GM12878 (cell line): Measurements from ENCODE around the gene RASSF10. TPM values are rescaled to one million over a fixed set of nuclear protein-coding genes. Genes with fewer than 3 reads are reported as not detected.
A peak's percentile ranks its signal among the peaks of the same experiment; 100 is the strongest.

ENCODE experiments used
- ATAC-seq: fragments of 200-7000 bp; cut with Tn5 transposase; 3 replicates; pipeline ENCODE4 v1.9.1; 2020; ENCODE audit warnings: mild to moderate bottlenecking, moderate library complexity
- BruUV-seq: library from RNA; stranded (reverse); fragments of 400-500 nt; replicated peaks from 2 replicates; lab custom pipeline; 2021; lab: Mats Ljungman, UMichigan
- CTCF ChIA-PET: fragments of 300-600 bp; sonication (Branson Sonifier 250); formaldehyde crosslinking; extraction: SDS; loops from one replicate; lab custom pipeline; 2021; ENCODE audit warnings: inconsistent platforms; lab: Yijun Ruan, JAX
- POLR2A ChIA-PET: fragments of 350-600 bp; formaldehyde crosslinking; extraction: SDS; loops from one replicate; lab custom pipeline; 2021; ENCODE audit warnings: inconsistent platforms; lab: Charles Lee
- RAD21 ChIA-PET: fragments of 300-600 bp; sonication (Branson Sonifier 250); formaldehyde crosslinking; loops from one replicate; lab custom pipeline; 2023; ENCODE audit warnings: antibody characterized with exemption; ENCODE audit not compliant: unreplicated experiment; lab: Charles Lee
- SMC1A ChIA-PET: fragments of 300-600 bp; sonication (Branson Sonifier 250); formaldehyde crosslinking; loops from one replicate; lab custom pipeline; 2023; ENCODE audit not compliant: unreplicated experiment, uncharacterized antibody; lab: Charles Lee
- DNase-seq: peaks from one replicate; pipeline ENCODE4 v3.0.0-alpha.2; 2011; ENCODE audit warnings: low read depth, low spot score
- FAIRE-seq: peaks from 3 replicates; lab custom pipeline; 2011; peaks lifted over from hg19 to GRCh38; lab: Jason Lieb, UNC
- H2AFZ ChIP-seq: 2 replicates; pipeline ENCODE4 v1.6.0; 2011; ENCODE audit warnings: low read depth, low read length, control low read depth; ENCODE audit not compliant: control insufficient read depth
- H3K27ac ChIP-seq: 2 replicates; pipeline ENCODE4 v1.5.1; 2011; ENCODE audit warnings: control low read depth; ENCODE audit not compliant: control insufficient read depth, insufficient read depth
- H3K27me3 ChIP-seq, 2 experiments: replicated peaks in 1 of 2; 2 replicates each; pipeline versions ENCODE4 v1.6.0 to v1.6.1; 2011; ENCODE audit warnings: low read length in 1 of 2; ENCODE audit not compliant: control insufficient read depth in 2 of 2, insufficient read depth in 2 of 2
- H3K36me3 ChIP-seq, 2 experiments: 2 replicates each; pipeline ENCODE4 v1.5.1; 2011; ENCODE audit warnings: low read length in 1 of 2; ENCODE audit not compliant: control insufficient read depth in 2 of 2, insufficient read depth in 2 of 2
- H3K4me1 ChIP-seq: 2 replicates; pipeline ENCODE4 v1.6.1; 2011; ENCODE audit warnings: mild to moderate bottlenecking, low read length, moderate library complexity, mixed read lengths; ENCODE audit not compliant: control insufficient read depth, insufficient read depth
- H3K4me2 ChIP-seq: 2 replicates; pipeline ENCODE4 v1.6.0; 2011; ENCODE audit warnings: control low read depth; ENCODE audit not compliant: control insufficient read depth, insufficient read depth
- H3K4me3 ChIP-seq: fragments of 200-600 bp; sonication (generic); 2 replicates; pipeline ENCODE4 v1.5.1; 2016
- H3K79me2 ChIP-seq: 2 replicates; pipeline ENCODE4 v1.6.0; 2011; ENCODE audit warnings: low read length; ENCODE audit not compliant: control insufficient read depth, insufficient read depth
- H3K9ac ChIP-seq: 2 replicates; pipeline ENCODE4 v1.8.0; 2011; ENCODE audit warnings: low read length, control low read depth, mixed read lengths; ENCODE audit not compliant: control insufficient read depth, insufficient read depth
- H3K9me3 ChIP-seq: replicated peaks from 3 replicates; pipeline ENCODE4 v1.5.1; 2011; ENCODE audit warnings: mild to moderate bottlenecking, low read length; ENCODE audit not compliant: control insufficient read depth, insufficient read depth
- H4K20me1 ChIP-seq: 2 replicates; pipeline ENCODE4 v1.6.0; 2011; ENCODE audit not compliant: control insufficient read depth, insufficient read depth
- CTCF ChIP-seq, 3 experiments: IDR thresholded peaks in 2 of 3; conservative IDR thresholded peaks in 1 of 3; 2 replicates each; pipeline ENCODE4 v1.5.1; 2011; ENCODE audit warnings: low read depth in 3 of 3, low read length in 3 of 3, mild to moderate bottlenecking in 3 of 3, control low read depth in 2 of 3, moderate library complexity in 2 of 3, inconsistent platforms in 1 of 3, mixed read lengths in 1 of 3; ENCODE audit not compliant: control insufficient read depth in 2 of 3, insufficient read depth in 1 of 3; ENCODE audit errors: extremely low read depth in 1 of 3
- ETV6 ChIP-seq, 2 experiments: fragments of 450-650 bp in 1 of 2; IDR thresholded peaks in 1 of 2; conservative IDR thresholded peaks in 1 of 2; 2 replicates each; pipeline ENCODE4 v1.6.1; 2014; ENCODE audit warnings: antibody characterized with exemption in 1 of 2, borderline replicate concordance in 1 of 2, low read depth in 1 of 2, mild to moderate bottlenecking in 1 of 2, moderate library complexity in 1 of 2
- FOXM1 ChIP-seq: IDR thresholded peaks from 2 replicates; pipeline ENCODE4 v1.6.1; 2012; ENCODE audit warnings: low read depth, mild to moderate bottlenecking, inconsistent platforms, low read length, moderate library complexity
- IKZF1 ChIP-seq: fragments of 450-650 bp; conservative IDR thresholded peaks from 2 replicates; pipeline ENCODE4 v1.6.1; 2017; ENCODE audit warnings: antibody characterized with exemption, mild to moderate bottlenecking
- RAD21 ChIP-seq: IDR thresholded peaks from 2 replicates; pipeline ENCODE4 v1.6.1; 2011; ENCODE audit warnings: mild to moderate bottlenecking, low read depth, low read length, moderate library complexity; ENCODE audit not compliant: insufficient read depth
- SKIL ChIP-seq: fragments of 450-650 bp; IDR thresholded peaks from 2 replicates; pipeline ENCODE4 v1.6.1; 2017; ENCODE audit warnings: mild to moderate bottlenecking, low read depth, inconsistent platforms; ENCODE audit not compliant: poor library complexity, severe bottlenecking
- SMAD1 ChIP-seq: fragments of 450-650 bp; IDR thresholded peaks from 2 replicates; pipeline ENCODE4 v1.6.1; 2018; ENCODE audit warnings: mild to moderate bottlenecking, low read depth; ENCODE audit not compliant: partially characterized antibody
- SMARCA5 ChIP-seq: fragments of 450-650 bp; IDR thresholded peaks from 2 replicates; pipeline ENCODE4 v1.6.1; 2017; ENCODE audit warnings: mild to moderate bottlenecking
- SMC3 ChIP-seq: IDR thresholded peaks from 2 replicates; pipeline ENCODE4 v1.6.1; 2011; ENCODE audit warnings: low read length, improper control_type of control experiment, borderline replicate concordance
- YY1 ChIP-seq: IDR thresholded peaks from 2 replicates; pipeline ENCODE4 v1.6.1; 2011; ENCODE audit warnings: low read depth, mild to moderate bottlenecking, low read length
- ZNF592 ChIP-seq: fragments of 450-650 bp; IDR thresholded peaks from 2 replicates; pipeline ENCODE4 v1.6.1; 2017; ENCODE audit warnings: mild to moderate bottlenecking, moderate library complexity
- WGBS: methylation state at CpG from one replicate; pipeline ENCODE4 v1.1.6; 2016; ENCODE audit warnings: low lambda C conversion rate; ENCODE audit not compliant: insufficient replicate concordance, insufficient coverage; ENCODE audit errors: missing lambda C conversion rate; 5-methylcytosine and 5-hydroxymethylcytosine counted together
- in situ Hi-C: fragments of 300-500 bp; cut with MboI; formaldehyde crosslinking; loops from 9 replicates; pipeline ENCODE4 v1.14.3; 2018; ENCODE audit warnings: mixed read lengths
- intact Hi-C: fragments of 100-400 bp; cut with micrococcal nuclease; formaldehyde crosslinking; loops from one replicate; pipeline ENCODE4 v1.14.2; 2022; ENCODE audit not compliant: unreplicated experiment
- polyA plus RNA-seq, 11 experiments: library from polyadenylated mRNA; depleted of rRNA in 4 of 11; unstranded in 6 of 11; stranded (reverse) in 5 of 11; fragments of >200 nt; fragmentation: Nextera tagmentation in 4 of 11; fragmentation: Illumina TruSeq in 1 of 11; extraction: Ambion mirVana in 4 of 11; extraction: Trizol in 1 of 11; gene quantifications; 1 replicate in 1 of 11; 2 replicates in 10 of 11; pipeline versions ENCODE4 v1.2.1 to v1.2.3, GENCODE V29; 2011 to 2016; ENCODE audit warnings: inconsistent platforms in 2 of 11, missing spikeins in 2 of 11, low read depth in 1 of 11
- total RNA-seq, 4 experiments: library from RNA; depleted of rRNA in 3 of 4; stranded (reverse); fragments of >200 nt in 3 of 4; fragmentation: Illumina TruSeq in 1 of 4; extraction: Trizol in 1 of 4; gene quantifications; 2 replicates each; pipeline versions ENCODE4 v1.2.1 to v1.2.3, GENCODE V29; 2013 to 2021

RASSF10 gene
- total and polyA plus RNA-seq, 10 of the 15 experiments (the other 5 are each of a cell fraction or from before 2014, with no cell fraction given), result 0.03 to 0.23 (median 0.09) TPM; not detected in 6

- RAD21 ChIA-PET, result interaction anchor here (0.6 to 8.5 kb wide), 34 partner anchors 11 to 658 kb away, joined by 3 to 84 read pairs (median 4); no protein-coding TSS in a partner anchor
- FAIRE-seq (peak; percentile 83), ATAC-seq (peak; percentile 97), DNase-seq (peak; percentile 7)
- Histone ChIP-seq H3K4me3 (no peak overlapping the region), H3K9ac (no peak overlapping the region), H3K4me1 (no peaks in the 10 kb centered on the region), H4K20me1 (no peaks in the 10 kb centered on the region), H3K27ac (no peak overlapping the region), H3K27me3 (no peaks in the 10 kb centered on the region), H3K9me3 (no peaks in the 10 kb centered on the region), H3K4me2 (no peak overlapping the region), H3K79me2 (no peaks in the 10 kb centered on the region), H3K36me3 (no peaks in the 10 kb centered on the region), H2AFZ (no peak overlapping the region)
- SMC1A ChIA-PET, result interaction anchor here (0.6 to 6.0 kb wide), 30 partner anchors 11 to 275 kb away, joined by 3 to 106 read pairs (median 4); no protein-coding TSS in a partner anchor
- TF ChIP-seq IKZF1 (peak; percentile 30; the same call in 1 of the 2 replicates), RAD21 (peak; percentile 75), SMARCA5 (0 out of 2 replicates have a peak, but pooled peaks have one; percentile 44), SMC3 (peak; percentile 90), SKIL (peak; percentile 23), ETV6 (conservative IDR thresholded peaks at IDR 0.05 in 1 of 2, IDR thresholded peaks at IDR 0.05 in 1 of 2; ENCODE audit: borderline replicate concordance in 1 of 2, low read depth in 1 of 2) (no peak), ZNF592 (0 out of 2 replicates have a peak, but pooled peaks have one; percentile 46), SMAD1 (no peak), CTCF (IDR thresholded peaks at IDR 0.05 in 2 of 3, conservative IDR thresholded peaks at IDR 0.05 in 1 of 3; ENCODE audit: control insufficient read depth in 2 of 3, extremely low read depth in 1 of 3, insufficient read depth in 1 of 3, low read depth in 3 of 3, low read length in 3 of 3) (peak; percentile 68 to 86 (median 75)), YY1 (peak; percentile 46; the same call in 1 of the 2 replicates), FOXM1 (no peak)
- 7% methylated on average over 13 of the region's 13 CpGs for WGBS
- POLR2A ChIA-PET, result interaction anchor here (0.7 kb wide), 1 partner anchor 101 kb away, joined by 3 read pairs; no protein-coding TSS in a partner anchor
- intact Hi-C loops (loop anchor here (1.0 to 10.0 kb wide), 8 partner anchors 151 to 501 kb away; partner anchors contain the start of gene BTBD10), in situ Hi-C loops (loop anchor here (5.0 to 25.0 kb wide), 3 partner anchors 223 to 378 kb away; no protein-coding TSS in a partner anchor)
- BruUV-seq, result no TSS peak
- CTCF ChIA-PET, result interaction anchor here (0.6 to 11.6 kb wide), 41 partner anchors 10 to 504 kb away, joined by 3 to 201 read pairs (median 4); partner anchors contain the start of gene RASSF10
Observed at GRCh38 chr11:12963792-12964536, 45.2 kb upstream of the RASSF10 start.
